ELF-1 (cell line): Measurements from ENCODE around the gene GRID2IP.

Source experiments
- DNase-seq: peaks from one replicate; pipeline ENCODE4 v3.0.0-alpha.2; 2016; ENCODE audit warnings: low read depth, low spot score

The GRID2IP gene

DNA sequence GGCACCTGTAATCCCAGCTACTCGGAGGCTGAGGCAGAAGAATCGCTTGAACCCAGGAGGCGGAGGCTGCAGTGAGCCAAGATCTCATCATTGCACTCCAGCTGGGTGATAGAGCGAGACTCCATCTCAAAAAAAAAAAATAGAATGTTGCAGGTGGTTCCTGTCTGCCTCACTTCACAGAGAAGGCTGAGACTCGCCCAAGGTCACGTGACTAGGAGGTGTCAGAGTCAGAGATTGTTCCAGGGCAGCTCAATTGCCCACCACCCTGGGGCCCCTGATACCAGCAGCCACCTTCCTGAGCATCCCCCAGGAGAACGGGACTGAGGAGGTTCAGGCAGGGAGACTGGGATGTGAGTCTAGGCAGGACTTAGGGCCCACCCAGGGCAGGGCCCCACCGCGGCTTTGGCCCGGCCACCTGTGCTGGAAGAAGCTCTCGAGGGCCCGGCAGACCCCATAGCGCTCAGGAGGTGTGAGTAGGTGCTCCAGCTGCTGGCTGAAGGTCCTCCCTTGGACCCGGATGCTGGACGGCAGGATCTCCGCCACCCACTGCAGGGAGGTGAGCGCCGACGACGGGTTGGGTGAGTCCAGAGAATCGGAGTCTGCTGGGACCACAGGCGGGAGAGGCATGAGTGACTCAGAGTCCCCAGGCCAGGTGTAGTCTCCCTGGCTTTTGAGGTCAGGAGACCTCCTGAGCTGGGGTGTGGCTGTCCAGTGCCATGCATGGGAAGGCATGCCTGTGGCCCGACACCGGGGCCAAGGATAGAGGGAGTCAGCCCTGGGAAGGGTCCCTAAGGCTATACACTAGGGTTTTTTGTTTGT lies 30.9 kb downstream of the GRID2IP start:
- DNase-seq = no peak

DNA sequence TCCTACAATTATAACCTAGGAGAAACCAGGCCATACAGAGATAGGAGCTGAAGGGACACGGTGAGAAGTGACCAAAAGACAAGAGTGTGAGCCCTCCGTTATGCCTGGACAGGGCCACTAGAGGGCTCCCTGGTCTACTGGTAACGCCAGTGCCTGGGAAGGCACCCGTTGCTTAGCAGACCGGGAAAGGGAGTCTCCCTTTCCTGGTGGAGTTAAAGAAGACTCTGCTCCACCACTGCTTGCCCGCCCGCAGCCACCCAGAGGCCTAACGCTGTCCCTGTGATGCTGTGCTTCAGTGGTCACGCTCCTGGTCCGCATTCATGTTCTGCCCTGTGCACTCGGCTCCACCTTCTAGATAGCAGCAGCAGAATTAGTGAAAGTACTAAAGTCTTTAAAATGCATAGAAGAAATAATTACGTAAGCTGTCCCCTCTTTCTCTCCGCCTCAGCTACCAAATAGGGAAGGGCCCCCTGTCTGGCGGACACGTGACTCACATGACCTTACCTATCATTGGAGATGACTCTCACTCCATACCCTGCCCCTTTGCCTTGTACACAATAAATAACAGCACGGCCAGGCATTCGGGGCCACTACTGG lies 34.8 kb downstream of the GRID2IP start:
- DNase-seq = peak; percentile 89

- DNase-seq = no peak
Measured at GRCh38 chr7:6513541-6513940, 37.7 kb downstream of the GRID2IP start.

GRCh38 chr7:6512892-6513291 lies 38.4 kb downstream of the GRID2IP start:
- DNase-seq = no peak

GRCh38 chr7:6510476-6511133 lies 40.7 kb downstream of the GRID2IP start:
- DNase-seq = no peak

DNA sequence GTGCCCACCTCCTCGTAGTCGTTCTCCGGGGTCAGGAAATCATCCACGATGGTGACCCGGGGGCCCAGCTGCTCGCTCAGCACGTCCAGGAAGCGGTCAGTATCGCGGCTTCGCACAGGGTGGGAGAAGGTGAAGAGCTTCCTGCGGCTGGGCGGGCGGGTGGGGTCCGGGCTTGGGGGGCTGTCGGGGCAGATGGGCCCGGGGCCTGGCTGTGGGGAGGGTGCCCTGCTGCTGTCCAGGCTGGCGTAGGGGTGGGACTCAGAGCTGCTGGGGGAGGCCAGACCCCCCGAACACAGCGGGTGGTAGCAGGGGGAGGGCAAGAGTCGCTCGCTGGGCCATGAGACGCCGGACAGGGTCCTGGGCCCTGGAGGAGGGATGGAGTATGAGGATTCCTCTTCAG lies 42.3 kb downstream of the GRID2IP start:
- no peak for DNase-seq

DNA sequence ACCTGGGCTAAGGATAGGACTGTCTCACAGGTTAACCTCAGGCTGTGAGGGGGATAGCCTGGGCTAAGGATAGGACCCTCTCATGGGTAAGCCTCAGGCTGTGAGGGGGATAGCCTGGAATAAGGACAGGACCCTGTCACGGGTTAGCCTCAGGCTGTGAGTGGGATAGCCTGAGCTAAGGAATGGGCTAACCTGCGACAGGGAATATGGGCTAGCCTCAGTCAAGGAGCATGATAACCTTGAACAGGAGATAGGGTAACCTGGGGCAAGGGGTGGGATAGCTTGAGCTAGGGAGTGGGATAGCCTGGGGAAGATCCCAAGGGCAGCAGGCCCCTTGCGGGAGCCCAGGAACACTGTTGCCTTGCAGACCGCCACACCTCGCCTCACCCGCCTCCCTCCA lies 42.7 kb downstream of the GRID2IP start:
- no peak for DNase-seq

DNA sequence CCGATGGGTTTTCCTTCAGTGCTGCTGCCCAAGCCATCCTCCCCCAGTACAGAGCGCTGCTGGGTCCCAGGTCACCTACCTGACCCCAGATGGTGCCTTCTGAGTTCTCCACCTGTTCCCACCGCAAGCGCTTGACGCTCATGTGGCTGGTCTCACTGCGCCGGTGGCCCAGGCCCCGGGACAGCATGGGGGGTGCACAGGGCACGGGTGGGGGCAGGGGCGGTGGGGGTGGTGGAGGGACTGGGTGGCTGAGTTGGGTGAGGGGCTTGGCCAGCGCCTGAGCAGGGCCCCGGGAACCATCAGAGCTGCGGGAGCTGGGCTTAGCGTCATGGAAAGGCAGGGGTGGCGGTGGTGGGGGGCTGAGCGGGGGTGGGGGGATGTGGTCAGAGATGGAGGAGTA lies 43.4 kb downstream of the GRID2IP start:
- DNase-seq = no peak

DNA sequence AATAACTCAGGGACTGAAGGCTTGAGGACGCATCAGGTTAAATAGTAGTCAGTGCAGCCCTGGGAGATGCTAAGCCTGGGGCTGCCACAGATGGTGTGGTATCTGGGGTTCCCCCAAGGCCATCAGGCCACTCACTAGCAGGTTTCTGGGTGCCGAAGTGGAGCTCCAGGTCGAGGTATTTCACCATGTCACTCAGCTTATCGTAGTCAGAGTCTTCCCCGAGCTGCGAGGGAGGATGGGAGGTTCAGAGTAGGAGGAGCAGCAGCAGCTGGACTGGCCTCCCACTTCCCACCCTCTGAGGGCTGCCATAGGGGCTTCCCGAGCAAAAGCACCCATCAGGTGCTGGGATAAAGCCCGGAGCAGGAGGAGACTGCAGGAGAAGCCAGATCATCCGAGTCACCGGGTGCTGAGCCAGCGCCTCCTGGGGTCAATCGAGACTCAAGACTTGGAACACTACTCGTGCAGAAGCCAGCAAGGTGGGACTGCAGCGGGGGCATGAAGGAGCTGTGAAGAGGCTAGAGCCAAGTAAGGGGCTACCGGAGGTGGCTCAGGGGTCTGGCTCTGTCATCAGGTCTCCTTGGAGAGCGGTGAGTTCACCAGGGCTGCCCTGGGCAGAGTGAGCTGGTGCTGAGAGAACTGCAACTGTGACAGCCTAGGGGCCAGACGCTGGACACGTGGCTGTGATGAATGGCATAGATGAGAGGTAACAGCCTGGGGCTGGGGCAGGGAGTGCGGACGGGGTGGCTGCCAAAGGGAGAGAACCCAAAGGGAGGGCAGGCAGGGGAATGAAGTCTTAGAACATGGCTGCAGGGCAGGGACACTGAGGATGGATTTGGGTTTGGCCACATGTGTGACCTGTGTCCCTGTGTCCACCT lies 45.3 kb downstream of the GRID2IP start:
- peak; percentile 58 for DNase-seq

GRCh38 chr7:6504996-6505395 lies 46.3 kb downstream of the GRID2IP start:
- DNase-seq = no peak

DNA sequence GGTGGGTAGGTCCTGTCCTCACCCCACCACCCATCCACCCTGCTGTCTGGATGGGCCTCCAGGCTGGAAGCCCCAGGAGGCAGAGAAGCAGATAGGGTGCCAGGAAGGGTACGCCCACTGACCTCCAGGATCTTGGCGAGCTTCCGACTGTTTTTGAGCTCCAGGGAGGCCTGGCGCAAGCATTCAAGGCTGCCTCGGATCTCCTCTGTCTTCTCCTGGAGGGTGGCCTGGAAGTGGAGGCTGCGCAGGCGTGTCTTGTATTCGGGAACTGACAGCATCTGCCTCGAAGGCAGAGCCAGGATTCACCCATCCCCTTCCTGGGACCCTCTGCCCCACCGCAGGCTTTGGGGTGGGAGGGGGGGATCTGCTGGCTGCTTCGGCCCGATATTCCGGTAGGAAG lies 48.4 kb downstream of the GRID2IP start:
- no peak for DNase-seq

DNA sequence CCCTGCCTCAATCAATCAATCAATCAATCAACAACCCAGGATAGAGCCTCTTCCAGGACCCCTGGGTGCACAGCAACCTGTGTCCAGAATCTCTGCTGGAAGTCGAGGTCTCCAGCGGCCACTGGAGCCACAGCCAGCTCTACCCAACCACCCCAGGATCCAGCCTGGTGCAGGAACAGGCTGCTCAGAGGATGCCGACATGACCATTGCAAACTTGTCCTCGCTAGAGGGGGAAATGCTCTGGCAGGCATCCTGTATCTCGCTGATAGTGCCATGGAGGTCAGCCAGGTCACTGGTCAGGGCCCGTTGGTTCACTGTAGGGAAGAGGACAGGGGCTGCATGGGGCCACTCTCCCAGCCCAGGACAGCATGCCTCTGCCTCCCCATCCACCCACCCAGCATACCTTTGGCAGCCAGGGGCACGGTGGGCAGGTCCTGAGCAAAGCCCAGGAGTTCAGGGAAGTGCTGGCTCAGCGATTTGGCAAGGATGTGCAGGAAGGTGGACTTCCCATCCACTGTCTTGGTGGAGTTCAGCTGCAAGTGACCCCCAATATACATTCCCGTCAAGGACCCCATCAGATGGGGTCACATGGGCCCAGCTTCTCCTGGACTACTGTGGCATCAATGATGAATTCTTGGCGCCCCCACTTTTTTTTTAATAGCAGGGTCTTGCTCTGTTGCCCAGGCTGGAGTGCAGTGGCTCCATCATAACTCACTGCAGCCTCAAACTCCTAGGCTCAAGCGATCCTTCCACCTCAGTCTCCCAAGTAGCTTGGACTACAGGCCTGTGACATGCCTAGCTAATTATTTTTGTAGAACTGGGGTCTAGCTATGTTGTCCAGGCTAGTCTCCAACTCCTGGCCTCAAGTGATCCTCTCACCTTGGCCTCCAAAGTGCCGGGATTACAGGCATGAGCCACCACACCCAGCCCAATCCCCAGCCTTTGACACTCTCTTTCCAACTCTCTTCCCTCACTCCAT lies 49.4 kb downstream of the GRID2IP start:
- DNase-seq = no peak

- no peak for DNase-seq
Measured at GRCh38 chr7:6500691-6501090, 50.6 kb downstream of the GRID2IP start.

- peak; percentile 87 for DNase-seq
Measured at GRCh38 chr7:6497994-6498393, 53.3 kb downstream of the GRID2IP start.

GRCh38 chr7:6497637-6497905 lies 53.7 kb downstream of the GRID2IP start:
- DNase-seq = no peak

DNA sequence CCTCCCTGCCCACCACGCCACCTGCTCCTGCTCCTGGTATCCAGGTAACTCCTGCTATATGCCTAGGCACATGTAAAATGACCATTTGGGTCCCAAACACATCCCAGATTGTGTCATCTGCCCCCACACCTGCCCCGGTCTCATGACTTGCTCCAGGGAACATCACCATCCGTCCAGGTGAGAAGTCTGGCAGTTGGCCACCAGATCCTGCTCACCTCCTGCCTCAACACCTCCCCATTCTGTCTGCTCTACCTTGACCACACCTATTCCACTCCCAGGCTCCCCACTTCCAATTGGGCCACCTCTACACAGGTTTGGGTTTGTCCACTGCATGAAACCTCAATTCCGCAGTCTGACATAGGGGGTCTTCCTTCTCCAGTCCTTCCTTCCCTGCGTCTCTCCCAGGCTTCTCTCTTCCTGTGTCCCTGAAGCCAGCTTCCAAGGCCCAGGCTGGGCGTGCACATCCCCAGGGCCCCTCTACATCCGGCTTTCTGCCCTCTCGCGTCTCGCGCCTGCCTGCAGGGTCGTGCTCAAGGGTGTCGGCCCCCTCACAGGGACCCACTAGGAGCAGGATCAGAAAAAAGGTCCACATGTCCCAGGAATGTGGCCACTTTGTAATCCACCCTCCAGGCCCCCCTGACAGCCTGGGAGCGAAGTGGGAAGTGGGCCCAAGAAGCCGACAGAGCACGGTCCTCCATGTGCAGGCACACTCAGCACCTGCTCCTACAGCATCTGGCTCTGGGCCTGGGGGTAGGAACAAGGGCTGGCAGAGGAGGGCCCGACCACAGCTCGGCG lies 54.2 kb downstream of the GRID2IP start:
- DNase-seq = no peak

- DNase-seq = no peak
Measured at GRCh38 chr7:6495597-6496262, 55.5 kb downstream of the GRID2IP start.

- DNase-seq = no peak
Measured at GRCh38 chr7:6494365-6494764, 56.9 kb downstream of the GRID2IP start.

DNA sequence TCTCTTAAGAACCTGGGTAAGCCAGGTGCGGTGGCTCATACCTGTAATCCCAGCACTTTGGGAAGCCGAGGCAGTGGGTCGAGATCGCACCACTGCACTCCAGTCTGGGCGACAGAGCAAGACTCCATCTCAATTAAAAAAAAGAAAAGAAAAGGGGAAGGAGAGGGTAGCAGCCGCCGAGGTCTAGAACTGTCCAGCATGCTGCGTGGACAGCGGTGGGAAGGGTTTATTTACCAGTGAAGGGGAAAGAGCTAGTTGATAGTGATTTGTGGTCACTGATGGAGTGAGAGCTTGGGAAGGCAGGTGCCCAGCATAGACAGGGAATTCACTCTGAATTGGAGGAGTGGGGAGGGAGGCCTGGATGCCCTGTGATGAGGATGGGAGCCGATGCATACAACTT lies 60.1 kb downstream of the GRID2IP start:
- DNase-seq = no peak

DNA sequence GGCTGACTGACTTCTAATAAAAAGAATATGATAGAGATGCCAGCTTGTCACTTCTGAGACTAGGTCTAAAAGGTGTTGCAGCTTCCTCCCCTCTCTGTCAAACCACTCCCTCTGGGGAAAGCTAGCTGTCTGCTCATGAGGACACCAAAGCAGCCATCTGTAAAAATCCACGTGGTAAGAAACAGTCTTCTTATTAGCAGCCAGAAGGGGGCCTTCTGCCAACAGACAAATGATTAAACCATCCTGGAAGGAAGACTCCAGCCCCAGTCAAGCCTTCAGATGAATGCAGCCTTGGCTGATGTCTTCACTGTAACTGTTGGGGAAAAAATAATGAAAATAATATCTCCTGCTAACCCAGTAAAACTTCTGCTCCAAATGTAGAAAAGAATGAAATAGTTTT lies 61.6 kb downstream of the GRID2IP start:
- no peak for DNase-seq
